ENCODE data around the gene OVOL3. TPM values are rescaled to one million over a fixed set of nuclear protein-coding genes. Genes with fewer than 3 reads are reported as not detected.

Gene OVOL3
- total RNA-seq, 1 donor from 2014 or later, result not detected

DNA sequence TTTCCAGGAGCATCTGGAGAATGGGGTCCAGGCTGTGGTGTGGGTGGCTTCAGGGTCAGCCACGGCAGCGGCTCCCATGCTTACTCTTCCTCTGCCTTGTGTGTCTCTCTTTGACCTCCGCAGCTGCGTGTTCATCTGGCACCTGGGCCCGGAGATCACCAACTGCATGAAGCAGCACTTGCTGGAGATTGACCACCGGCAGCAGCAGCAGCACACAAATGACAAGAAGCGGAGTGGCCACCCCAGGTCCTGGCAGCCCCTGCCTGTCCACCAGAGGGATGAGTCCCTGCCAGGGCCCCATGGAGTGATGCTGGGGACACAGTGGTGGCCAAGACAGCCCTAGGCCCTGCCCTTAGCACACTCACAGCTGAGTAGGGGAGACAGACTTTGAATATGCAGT is 18.4 kb upstream of the OVOL3 start:
- intact Hi-C loops (cut with DNase I), result loop anchor here (10.0 kb wide), 1 partner anchor 728 kb away; no protein-coding TSS in a partner anchor
- TF ChIP-seq POLR2A (IDR thresholded peaks at IDR 0.05) (no peak), POLR2AphosphoS5 (IDR thresholded peaks at IDR 0.05; ENCODE audit: insufficient read depth in 1 of 2, low read depth in 1 of 2) (no peak), CTCF (IDR thresholded peaks at IDR 0.05) (no peak)
- Histone ChIP-seq H3K9me3 (no peaks in the 10 kb centered on the region), H3K27me3 (no peaks in the 10 kb centered on the region), H3K36me3 (no peaks in the 10 kb centered on the region), H3K27ac (no peak overlapping the region), H3K4me1 (no peaks in the 10 kb centered on the region), H3K4me3 (no peak overlapping the region)
- no peak for DNase-seq (ENCODE audit: extremely low spot score in 2 of 2)

DNA sequence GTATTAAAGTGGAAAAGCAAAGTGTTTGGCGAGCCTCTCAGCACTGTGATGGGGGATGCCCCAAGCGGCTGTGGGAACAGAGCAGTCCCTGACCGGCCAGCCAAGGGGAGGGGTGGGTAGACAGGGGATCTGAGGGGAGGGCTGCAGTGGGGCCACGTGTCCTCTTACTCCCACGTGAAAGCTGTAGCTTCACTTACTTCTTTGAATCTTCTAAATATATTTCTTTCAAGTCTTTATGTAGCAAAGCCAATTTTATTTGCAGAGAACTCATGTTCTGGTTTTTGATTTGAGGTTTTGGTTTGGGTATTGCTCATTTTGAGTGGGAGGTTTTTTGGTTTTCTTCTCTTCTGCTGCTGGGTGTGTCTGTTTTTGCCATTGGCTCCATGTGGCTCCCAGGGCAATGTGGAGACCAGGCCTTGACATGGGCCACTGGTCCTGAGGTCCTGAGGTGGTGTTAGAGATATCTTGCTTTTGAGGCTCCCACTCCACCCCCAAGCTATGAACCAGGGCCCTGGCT is 17.7 kb upstream of the OVOL3 start:
- no peak overlapping the region for H3K4me3 ChIP-seq
- DNase-seq (ENCODE audit: extremely low spot score in 2 of 2), result no peak
- TF ChIP-seq CTCF (IDR thresholded peaks at IDR 0.05) (no peak), POLR2A (IDR thresholded peaks at IDR 0.05) (no peak)
- intact Hi-C loops (cut with DNase I), result loop anchor here (10.0 kb wide), 1 partner anchor 728 kb away; no protein-coding TSS in a partner anchor
- no peaks in the 10 kb centered on the region for H3K36me3 ChIP-seq
- H3K4me1 ChIP-seq, result no peaks in the 10 kb centered on the region
- H3K9me3 ChIP-seq, result no peaks in the 10 kb centered on the region
- no peaks in the 10 kb centered on the region for H3K27me3 ChIP-seq
- H3K27ac ChIP-seq, result no peak overlapping the region

- no peaks in the 10 kb centered on the region for H3K36me3 ChIP-seq
- no peaks in the 10 kb centered on the region for H3K27me3 ChIP-seq
- H3K4me3 ChIP-seq, result no peak overlapping the region
- no peak for DNase-seq (ENCODE audit: extremely low spot score in 2 of 2)
- no peaks in the 10 kb centered on the region for H3K4me1 ChIP-seq
- no peak for TF ChIP-seq CTCF (IDR thresholded peaks at IDR 0.05)
- TF ChIP-seq POLR2AphosphoS5 (IDR thresholded peaks at IDR 0.05; ENCODE audit: insufficient read depth in 1 of 2, low read depth in 1 of 2), result no peak
- no peak for TF ChIP-seq POLR2A (IDR thresholded peaks at IDR 0.05)
- intact Hi-C loops (cut with DNase I), result loop anchor here (10.0 kb wide), 1 partner anchor 729 kb away; no protein-coding TSS in a partner anchor
- H3K9me3 ChIP-seq, result no peaks in the 10 kb centered on the region
- no peak overlapping the region for H3K27ac ChIP-seq
Observed at GRCh38 chr19:36093687-36094086, 17.3 kb upstream of the OVOL3 start.

- DNase-seq (ENCODE audit: extremely low spot score in 2 of 2), result no peak
- H3K4me3 ChIP-seq, result no peak overlapping the region
- H3K36me3 ChIP-seq, result no peaks in the 10 kb centered on the region
- H3K27ac ChIP-seq, result no peak overlapping the region
- peaks cover 14% of the 10 kb centered on the region for H3K4me1 ChIP-seq
- H3K27me3 ChIP-seq, result no peaks in the 10 kb centered on the region
- H3K9me3 ChIP-seq, result no peaks in the 10 kb centered on the region
- TF ChIP-seq CTCF (IDR thresholded peaks at IDR 0.05) (no peak), POLR2AphosphoS5 (IDR thresholded peaks at IDR 0.05; ENCODE audit: insufficient read depth in 1 of 2, low read depth in 1 of 2) (no peak), POLR2A (IDR thresholded peaks at IDR 0.05) (no peak)
- intact Hi-C loops (cut with DNase I), result loop anchor here (10.0 kb wide), 1 partner anchor 732 kb away; no protein-coding TSS in a partner anchor
Observed at GRCh38 chr19:36097036-36097435, 13.9 kb upstream of the OVOL3 start.

DNA sequence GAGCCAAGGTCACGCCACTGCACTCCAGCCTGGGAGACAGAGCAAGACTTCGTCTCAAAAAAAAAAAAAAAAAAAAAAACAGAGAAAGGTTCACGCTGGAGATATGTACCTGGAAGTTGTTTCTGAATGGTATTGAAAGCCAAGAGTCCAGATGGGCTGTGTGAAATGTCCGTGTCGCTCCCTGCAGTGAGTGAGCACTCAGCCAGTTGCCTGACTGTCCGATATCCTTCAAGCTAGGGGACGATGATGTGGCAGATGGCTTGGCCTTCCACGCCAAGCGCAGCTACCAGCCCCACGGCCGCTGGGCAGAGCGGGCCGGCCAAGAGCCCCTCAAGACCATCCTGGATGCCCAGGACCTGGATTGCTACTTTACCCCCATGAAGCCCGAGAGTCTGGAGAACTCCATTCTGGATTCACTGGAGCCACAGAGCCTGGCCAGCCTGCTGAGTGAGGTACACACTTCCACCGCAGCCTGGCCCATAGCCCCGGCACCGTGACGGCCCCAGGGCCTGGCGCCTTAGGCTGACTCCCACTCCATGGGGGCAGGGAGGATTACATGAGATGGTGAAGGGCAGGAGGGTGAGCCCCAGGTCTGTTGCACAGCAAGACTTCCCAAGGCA is 11.7 kb upstream of the OVOL3 start:
- Histone ChIP-seq H3K27me3 (no peaks in the 10 kb centered on the region), H3K4me3 (no peak overlapping the region), H3K36me3 (no peaks in the 10 kb centered on the region), H3K4me1 (peaks cover 14% of the 10 kb centered on the region), H3K9me3 (no peaks in the 10 kb centered on the region), H3K27ac (no peak overlapping the region)
- TF ChIP-seq POLR2AphosphoS5 (IDR thresholded peaks at IDR 0.05; ENCODE audit: insufficient read depth in 1 of 2, low read depth in 1 of 2) (no peak), POLR2A (IDR thresholded peaks at IDR 0.05) (no peak), CTCF (IDR thresholded peaks at IDR 0.05) (no peak)
- DNase-seq (ENCODE audit: extremely low spot score in 2 of 2), result no peak
- intact Hi-C loops (cut with DNase I), result loop anchor here (10.0 kb wide), 1 partner anchor 734 kb away; no protein-coding TSS in a partner anchor

Data from vagina (tissue), 2 donors.